ENCODE measurements around the gene CHRNA3. TPM values are rescaled to one million over a fixed set of nuclear protein-coding genes. Genes with fewer than 3 reads are reported as not detected.

Gene CHRNA3
- not detected for total RNA-seq

GRCh38 chr15:78620527-78621421 is at the start of gene CHRNA3:
Gene CHRNA3 (minus strand): TSS chr15:78620996. CDS start chr15:78620794, 202 bp downstream.
- H3K27me3 ChIP-seq = peaks cover 0 to 57% of the 10 kb centered on the region in 2 donors
- H3K36me3 ChIP-seq = no peaks in the 10 kb centered on the region
- peaks cover 0 to 22% (median 11%) of the 10 kb centered on the region in 4 donors for H3K4me1 ChIP-seq
- no peak for DNase-seq (ENCODE audit: low spot score in 2 of 2)
- TF ChIP-seq EP300 (IDR thresholded peaks at IDR 0.05) (no peak), POLR2A (IDR thresholded peaks at IDR 0.05) (no peak)
- TF ChIP-seq, protein P1, sequence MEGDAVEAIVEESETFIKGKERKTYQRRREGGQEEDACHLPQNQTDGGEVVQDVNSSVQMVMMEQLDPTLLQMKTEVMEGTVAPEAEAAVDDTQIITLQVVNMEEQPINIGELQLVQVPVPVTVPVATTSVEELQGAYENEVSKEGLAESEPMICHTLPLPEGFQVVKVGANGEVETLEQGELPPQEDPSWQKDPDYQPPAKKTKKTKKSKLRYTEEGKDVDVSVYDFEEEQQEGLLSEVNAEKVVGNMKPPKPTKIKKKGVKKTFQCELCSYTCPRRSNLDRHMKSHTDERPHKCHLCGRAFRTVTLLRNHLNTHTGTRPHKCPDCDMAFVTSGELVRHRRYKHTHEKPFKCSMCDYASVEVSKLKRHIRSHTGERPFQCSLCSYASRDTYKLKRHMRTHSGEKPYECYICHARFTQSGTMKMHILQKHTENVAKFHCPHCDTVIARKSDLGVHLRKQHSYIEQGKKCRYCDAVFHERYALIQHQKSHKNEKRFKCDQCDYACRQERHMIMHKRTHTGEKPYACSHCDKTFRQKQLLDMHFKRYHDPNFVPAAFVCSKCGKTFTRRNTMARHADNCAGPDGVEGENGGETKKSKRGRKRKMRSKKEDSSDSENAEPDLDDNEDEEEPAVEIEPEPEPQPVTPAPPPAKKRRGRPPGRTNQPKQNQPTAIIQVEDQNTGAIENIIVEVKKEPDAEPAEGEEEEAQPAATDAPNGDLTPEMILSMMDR (IDR thresholded peaks at IDR 0.05) = no peak
- WGBS, 2 donors = 3 to 5% methylated on average over 21 to 56 of the region's 102 CpGs
- no peaks in the 10 kb centered on the region for H3K9me3 ChIP-seq
- no peak within 1 kb of the TSS for H3K27ac ChIP-seq
- H3K4me3 ChIP-seq = peak within 1 kb of the TSS in 2 of 4 donors; percentile 3 to 28

DNA sequence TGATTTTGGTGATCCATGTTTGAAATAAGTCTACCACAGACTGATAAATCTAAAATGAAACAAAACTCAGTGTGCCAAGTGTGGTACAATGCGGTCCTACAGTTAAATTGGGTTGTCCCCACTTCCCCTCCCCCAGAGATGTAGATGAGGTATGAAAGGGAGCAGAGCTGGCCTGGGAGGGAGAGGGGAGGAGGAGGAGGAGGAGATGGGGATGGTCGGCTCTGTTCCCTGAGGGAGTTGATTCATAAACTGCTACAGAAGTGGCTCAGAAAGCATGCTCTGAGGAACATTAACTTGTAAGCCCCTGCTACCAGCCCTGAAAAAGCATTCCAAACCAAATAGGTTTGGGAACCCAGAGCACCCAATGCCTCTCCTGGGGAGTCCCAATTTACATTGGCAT is 48.2 kb upstream of the CHRNA3 start:
- Histone ChIP-seq H3K9me3 (no peaks in the 10 kb centered on the region), H3K27me3 (peaks cover 0 to 5% of the 10 kb centered on the region in 2 donors), H3K36me3 (no peaks in the 10 kb centered on the region), H3K27ac (no peak overlapping the region), H3K4me1 (peaks cover 0 to 13% (median 0%) of the 10 kb centered on the region in 4 donors), H3K4me3 (no peak overlapping the region)
- TF ChIP-seq, protein P1 (IDR thresholded peaks at IDR 0.05) = no peak
- TF ChIP-seq EP300 (IDR thresholded peaks at IDR 0.05) = no peak
- TF ChIP-seq POLR2A (IDR thresholded peaks at IDR 0.05) = no peak
- no peak for DNase-seq (ENCODE audit: low spot score in 2 of 2)
- WGBS, 2 donors = 41 to 43% methylated on average over 2 of the region's 2 CpGs

DNA sequence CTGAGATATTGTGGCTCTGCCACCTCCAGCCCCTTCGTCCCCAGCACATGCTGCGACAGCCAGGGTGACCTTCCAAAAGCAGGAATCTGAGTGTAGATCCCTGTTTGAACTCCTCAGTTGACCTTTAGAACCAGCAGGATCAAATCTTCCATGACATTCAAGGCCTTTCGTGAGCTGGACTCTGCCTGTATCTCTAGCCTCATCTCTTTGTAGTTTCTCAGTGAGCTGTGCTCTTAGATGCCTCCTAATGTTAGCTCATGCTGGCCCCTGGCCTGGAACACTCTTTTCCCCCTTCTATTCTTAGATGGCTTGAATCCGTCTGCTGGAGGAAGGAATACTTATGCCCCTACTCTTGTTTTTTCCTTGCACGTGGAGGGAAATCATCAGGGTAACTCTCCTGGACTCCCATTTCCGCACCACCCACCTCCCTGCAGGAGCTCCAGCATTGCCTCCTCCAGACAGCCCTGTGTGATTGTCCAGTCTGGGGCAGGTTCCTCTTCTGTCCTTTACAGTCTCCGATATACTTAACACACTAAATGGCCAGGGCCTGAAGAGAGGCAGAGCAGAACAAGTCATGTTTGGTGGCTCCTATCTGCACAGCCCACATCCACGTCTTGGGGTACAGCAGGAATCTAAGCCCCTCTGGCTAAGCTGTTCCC is 46.9 kb upstream of the CHRNA3 start:
- WGBS, 2 donors = 87% methylated on average over 8 of the region's 8 CpGs
- Histone ChIP-seq H3K27me3 (peaks cover 0 to 5% of the 10 kb centered on the region in 2 donors), H3K4me3 (no peak overlapping the region), H3K27ac (no peak overlapping the region), H3K9me3 (no peaks in the 10 kb centered on the region), H3K36me3 (no peaks in the 10 kb centered on the region), H3K4me1 (peaks cover 0 to 7% (median 0%) of the 10 kb centered on the region in 4 donors)
- TF ChIP-seq EP300 (IDR thresholded peaks at IDR 0.05) (no peak), POLR2A (IDR thresholded peaks at IDR 0.05) (no peak)
- TF ChIP-seq, protein P1 (IDR thresholded peaks at IDR 0.05) = no peak
- DNase-seq (ENCODE audit: low spot score in 2 of 2) = no peak

DNA sequence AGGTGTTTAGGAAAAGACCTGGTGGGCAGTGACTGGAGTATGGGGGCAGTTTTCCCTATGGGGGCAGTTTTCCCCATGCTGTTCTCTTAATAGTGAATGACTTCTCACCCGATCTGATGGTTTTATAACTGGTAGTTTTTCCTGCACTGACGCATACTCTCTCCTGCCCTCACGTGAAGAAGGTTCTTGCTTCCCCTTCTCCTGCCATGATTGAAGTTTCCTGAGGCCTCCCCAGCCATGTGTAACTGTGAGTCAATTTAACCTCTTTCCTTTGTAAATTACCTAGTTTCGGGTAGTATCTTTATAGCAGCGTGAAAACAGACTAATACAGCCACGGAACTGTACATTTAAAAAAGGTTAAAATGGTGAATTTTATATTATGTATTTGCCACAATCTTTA is 45.2 kb upstream of the CHRNA3 start:
- H3K27ac ChIP-seq = no peak overlapping the region
- 80 to 89% methylated on average over 6 of the region's 6 CpGs for WGBS, 2 donors
- no peak overlapping the region for H3K4me3 ChIP-seq
- no peaks in the 10 kb centered on the region for H3K4me1 ChIP-seq
- DNase-seq (ENCODE audit: low spot score in 2 of 2) = no peak
- no peak for TF ChIP-seq EP300 (IDR thresholded peaks at IDR 0.05)
- TF ChIP-seq POLR2A (IDR thresholded peaks at IDR 0.05) = no peak
- TF ChIP-seq, protein P1 (IDR thresholded peaks at IDR 0.05) = no peak
- H3K36me3 ChIP-seq = no peaks in the 10 kb centered on the region
- peaks cover 0 to 5% of the 10 kb centered on the region in 2 donors for H3K27me3 ChIP-seq
- H3K9me3 ChIP-seq = no peaks in the 10 kb centered on the region

- WGBS, 2 donors = 61 to 69% methylated on average over 1 of the region's 1 CpG
- H3K27ac ChIP-seq = no peak overlapping the region
- H3K4me1 ChIP-seq = no peaks in the 10 kb centered on the region
- no peak for DNase-seq (ENCODE audit: low spot score in 2 of 2)
- TF ChIP-seq, protein P1 (IDR thresholded peaks at IDR 0.05) = no peak
- TF ChIP-seq POLR2A (IDR thresholded peaks at IDR 0.05) = no peak
- TF ChIP-seq EP300 (IDR thresholded peaks at IDR 0.05) = no peak
- H3K36me3 ChIP-seq = no peaks in the 10 kb centered on the region
- H3K9me3 ChIP-seq = no peaks in the 10 kb centered on the region
- no peak overlapping the region for H3K4me3 ChIP-seq
- H3K27me3 ChIP-seq = peaks cover 0 to 5% of the 10 kb centered on the region in 2 donors
Observed at GRCh38 chr15:78663703-78664102, 42.9 kb upstream of the CHRNA3 start.

Measured in tibial nerve (tissue), 4 donors.